AG04449 (cell line): ENCODE measurements around the gene LARP7.

ENCODE experiments used
- CTCF ChIA-PET: fragments of 350-600 bp; formaldehyde crosslinking; extraction: SDS; loops from one replicate; lab custom pipeline; 2021; ENCODE audit warnings: antibody characterized with exemption; lab: Yijun Ruan, JAX
- POLR2A ChIA-PET: fragments of 400-600, 350-600 bp; formaldehyde crosslinking; extraction: SDS; loops from one replicate; lab custom pipeline; 2020; ENCODE audit warnings: antibody characterized with exemption, inconsistent platforms; lab: Yijun Ruan, JAX
- DNase-seq: peaks from one replicate; pipeline ENCODE4 v3.0.0-alpha.2; 2010; ENCODE audit warnings: low read depth, low spot score
- H3K4me3 ChIP-seq: 2 replicates; pipeline ENCODE4 v1.5.1; 2011; ENCODE audit warnings: low read depth, mild to moderate bottlenecking, control low read depth, low read length
- CTCF ChIP-seq: IDR thresholded peaks from one replicate; pipeline ENCODE4 v1.5.1; 2011; ENCODE audit warnings: mild to moderate bottlenecking, moderate library complexity, low read length, control low read depth, inconsistent platforms; ENCODE audit not compliant: insufficient read depth; ENCODE audit errors: missing control alignments

The LARP7 gene

GRCh38 chr4:112636688-112637551 is at the start of gene LARP7, which contains the start of gene ZGRF1:
Gene LARP7, plus strand, starts transcription at chr4:112637143. Its CDS starts 7,527 bp downstream, at chr4:112644670.
Gene ZGRF1, minus strand, starts transcription at chr4:112636909. Its CDS starts 3,733 bp downstream, at chr4:112633176.
- POLR2A ChIA-PET, result no interaction called here

GRCh38 chr4:112589206-112589605 is 47.7 kb upstream of the LARP7 start:
- H3K4me3 ChIP-seq, result no peak overlapping the region
- TF ChIP-seq CTCF, result no peak
- CTCF ChIA-PET, result interaction anchor here (1.1 kb wide), 1 partner anchor 15 kb away, joined by 7 read pairs; no protein-coding TSS in a partner anchor
- DNase-seq, result no peak
- POLR2A ChIA-PET, result no interaction called here

More at GRCh38 chr4:112636688-112637551, at the start of gene LARP7, which contains the start of gene ZGRF1:
- TF ChIP-seq CTCF, result peak; percentile 86
- peak within 1 kb of the TSS; percentile 87 for H3K4me3 ChIP-seq
- CTCF ChIA-PET, result interaction anchor here (0.6 to 2.1 kb wide), 13 partner anchors 9 to 355 kb away, joined by 3 to 16 read pairs (median 4); no protein-coding TSS in a partner anchor
- DNase-seq, result peak; percentile 92

GRCh38 chr4:112591593-112591992 is 45.4 kb upstream of the LARP7 start:
- CTCF ChIA-PET, result no interaction called here

GRCh38 chr4:112592717-112593116 is 44.2 kb upstream of the LARP7 start:
- CTCF ChIA-PET, result interaction anchor here (0.9 kb wide), 1 partner anchor 11 kb away, joined by 3 read pairs; no protein-coding TSS in a partner anchor
- POLR2A ChIA-PET, result no interaction called here
- H3K4me3 ChIP-seq, result no peak overlapping the region
- TF ChIP-seq CTCF, result no peak
- no peak for DNase-seq

More at GRCh38 chr4:112591593-112591992, 45.4 kb upstream of the LARP7 start:
- POLR2A ChIA-PET, result no interaction called here
- H3K4me3 ChIP-seq, result no peak overlapping the region
- no peak for TF ChIP-seq CTCF
- DNase-seq, result no peak

GRCh38 chr4:112593438-112594133 is 43.4 kb upstream of the LARP7 start:
- no peak for TF ChIP-seq CTCF
- CTCF ChIA-PET, result interaction anchor here (0.9 kb wide), 1 partner anchor 10 kb away, joined by 3 read pairs; no protein-coding TSS in a partner anchor
- DNase-seq, result no peak
- H3K4me3 ChIP-seq, result no peak overlapping the region
- POLR2A ChIA-PET, result no interaction called here

GRCh38 chr4:112594993-112595392 is 42.0 kb upstream of the LARP7 start:
- TF ChIP-seq CTCF, result no peak
- no peak for DNase-seq
- no peak overlapping the region for H3K4me3 ChIP-seq
- ChIA-PET POLR2A (no interaction called here), CTCF (no interaction called here)
